Choroid plexus epithelial cell (primary cell): Measurements from ENCODE around the gene CAPZA1.
A peak's percentile ranks its signal among the peaks of the same experiment; 100 is the strongest.

Experiments
- DNase-seq: peaks from one replicate; pipeline ENCODE4 v3.0.0-alpha.2; 2010; ENCODE audit warnings: low read depth
- H3K4me3 ChIP-seq: 2 replicates; pipeline ENCODE4 v1.5.1; 2011; ENCODE audit warnings: low read depth, mild to moderate bottlenecking, control low read depth, low read length, moderate library complexity
- TF ChIP-seq, protein P1 (sequence below): conservative IDR thresholded peaks from 2 replicates; pipeline ENCODE4 v1.5.1; 2011; ENCODE audit warnings: low read depth, mild to moderate bottlenecking, control low read depth, inconsistent platforms, low read length, moderate library complexity

The CAPZA1 gene

DNA sequence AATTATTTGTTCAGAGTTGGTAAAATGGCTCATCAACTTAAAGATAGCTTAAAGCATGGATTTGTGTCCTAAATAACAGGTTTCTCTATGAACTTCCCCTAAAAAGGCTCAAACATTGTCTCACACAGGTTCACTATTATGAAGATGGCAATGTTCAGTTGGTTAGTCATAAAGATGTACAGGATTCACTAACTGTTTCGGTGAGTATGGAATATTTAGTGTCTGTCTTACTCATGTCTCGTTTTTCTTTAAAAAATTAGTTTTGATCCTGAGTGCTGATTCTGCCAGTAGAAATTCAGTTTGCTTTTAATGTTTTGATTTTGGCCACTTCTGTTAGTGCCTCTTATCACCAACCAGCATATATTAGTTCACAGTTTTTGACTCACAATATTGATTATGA is 47.3 kb downstream of the CAPZA1 start:
- TF ChIP-seq, protein P1, sequence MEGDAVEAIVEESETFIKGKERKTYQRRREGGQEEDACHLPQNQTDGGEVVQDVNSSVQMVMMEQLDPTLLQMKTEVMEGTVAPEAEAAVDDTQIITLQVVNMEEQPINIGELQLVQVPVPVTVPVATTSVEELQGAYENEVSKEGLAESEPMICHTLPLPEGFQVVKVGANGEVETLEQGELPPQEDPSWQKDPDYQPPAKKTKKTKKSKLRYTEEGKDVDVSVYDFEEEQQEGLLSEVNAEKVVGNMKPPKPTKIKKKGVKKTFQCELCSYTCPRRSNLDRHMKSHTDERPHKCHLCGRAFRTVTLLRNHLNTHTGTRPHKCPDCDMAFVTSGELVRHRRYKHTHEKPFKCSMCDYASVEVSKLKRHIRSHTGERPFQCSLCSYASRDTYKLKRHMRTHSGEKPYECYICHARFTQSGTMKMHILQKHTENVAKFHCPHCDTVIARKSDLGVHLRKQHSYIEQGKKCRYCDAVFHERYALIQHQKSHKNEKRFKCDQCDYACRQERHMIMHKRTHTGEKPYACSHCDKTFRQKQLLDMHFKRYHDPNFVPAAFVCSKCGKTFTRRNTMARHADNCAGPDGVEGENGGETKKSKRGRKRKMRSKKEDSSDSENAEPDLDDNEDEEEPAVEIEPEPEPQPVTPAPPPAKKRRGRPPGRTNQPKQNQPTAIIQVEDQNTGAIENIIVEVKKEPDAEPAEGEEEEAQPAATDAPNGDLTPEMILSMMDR = no peak
- no peak for DNase-seq
- H3K4me3 ChIP-seq = no peak overlapping the region

DNA sequence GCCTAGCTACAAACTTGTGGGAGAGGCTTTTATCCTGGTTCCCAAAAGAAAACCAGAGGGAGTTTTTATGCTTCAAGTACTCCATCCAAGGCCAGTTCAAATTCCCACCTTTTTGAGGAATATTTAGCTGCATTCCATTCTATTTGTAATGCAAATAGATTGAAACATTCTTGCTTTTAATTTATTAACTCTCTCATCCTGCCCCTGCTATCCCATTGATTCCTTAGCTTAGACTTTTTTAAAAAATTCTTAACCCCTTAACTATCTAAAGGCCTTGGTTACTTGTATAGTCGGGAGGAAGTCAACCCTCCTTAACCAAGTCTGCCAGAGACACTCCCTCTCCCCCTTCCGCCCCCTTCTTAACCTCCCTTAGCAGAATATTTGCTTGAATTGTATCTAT is 52.4 kb downstream of the CAPZA1 start:
- TF ChIP-seq, protein P1 = no peak
- H3K4me3 ChIP-seq = no peak overlapping the region
- DNase-seq = no peak

DNA sequence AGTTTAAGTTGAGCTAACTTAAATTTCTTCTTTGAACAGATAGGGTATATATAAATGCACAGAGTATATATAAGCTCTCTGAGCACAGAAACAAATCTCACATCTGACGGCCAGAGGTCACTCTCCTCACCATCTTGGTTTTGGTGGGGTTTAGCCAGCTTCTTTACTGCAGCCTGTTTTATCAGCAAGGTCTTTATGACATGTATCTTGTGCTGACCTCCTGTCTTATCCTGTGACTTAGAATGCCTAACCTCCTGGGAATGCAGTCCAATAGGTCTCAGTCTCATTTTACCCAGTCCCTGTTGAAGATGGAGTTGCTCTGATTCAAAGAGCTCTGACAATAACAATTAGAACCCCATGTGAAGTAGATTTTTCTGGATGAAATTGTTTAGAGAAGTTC is 53.2 kb downstream of the CAPZA1 start:
- no peak overlapping the region for H3K4me3 ChIP-seq
- no peak for DNase-seq
- TF ChIP-seq, protein P1 = no peak

DNA sequence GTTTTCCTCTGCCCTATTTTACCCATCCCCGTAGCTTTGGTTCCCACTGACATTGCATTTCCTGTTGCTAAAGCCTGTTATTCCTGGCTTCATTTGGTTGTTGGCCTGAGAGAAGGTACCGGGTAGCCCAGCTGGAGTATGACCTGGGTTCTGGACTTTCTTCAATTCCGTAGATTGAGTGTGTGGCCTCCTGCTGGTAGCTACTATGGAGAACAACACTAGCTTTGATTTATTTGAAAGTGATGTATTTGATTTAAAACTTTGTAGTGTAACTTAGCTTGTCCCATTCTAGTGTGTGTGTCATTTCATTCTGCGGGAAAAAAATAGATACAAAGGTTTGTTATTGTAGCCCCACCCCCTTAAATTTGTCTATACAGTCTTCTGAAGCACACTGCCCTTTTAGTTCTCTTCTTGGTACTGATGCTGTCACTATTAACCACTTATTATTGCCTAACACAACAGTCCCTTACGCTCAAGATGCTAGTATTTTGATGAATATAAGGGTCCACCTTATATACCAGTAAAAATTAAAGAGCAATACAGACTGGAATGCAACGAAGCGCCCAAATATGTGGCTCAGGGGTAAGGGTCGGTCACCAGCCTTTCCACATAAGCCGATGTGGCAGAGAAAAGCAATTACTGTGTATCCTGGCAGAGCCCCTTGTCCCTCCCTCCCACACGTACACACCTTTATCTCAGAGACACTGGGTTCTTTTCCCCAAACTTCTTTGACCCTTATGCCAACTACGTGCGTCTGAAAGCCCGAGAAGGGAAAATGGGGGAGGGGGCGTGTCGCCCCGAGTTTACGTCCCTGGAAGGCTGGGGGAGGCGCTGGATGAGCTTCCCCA is 54.2 kb downstream of the CAPZA1 start:
- TF ChIP-seq, protein P1 = peak; percentile 70
- H3K4me3 ChIP-seq = peak overlapping the region; percentile 81
- peak; percentile 89 for DNase-seq

DNA sequence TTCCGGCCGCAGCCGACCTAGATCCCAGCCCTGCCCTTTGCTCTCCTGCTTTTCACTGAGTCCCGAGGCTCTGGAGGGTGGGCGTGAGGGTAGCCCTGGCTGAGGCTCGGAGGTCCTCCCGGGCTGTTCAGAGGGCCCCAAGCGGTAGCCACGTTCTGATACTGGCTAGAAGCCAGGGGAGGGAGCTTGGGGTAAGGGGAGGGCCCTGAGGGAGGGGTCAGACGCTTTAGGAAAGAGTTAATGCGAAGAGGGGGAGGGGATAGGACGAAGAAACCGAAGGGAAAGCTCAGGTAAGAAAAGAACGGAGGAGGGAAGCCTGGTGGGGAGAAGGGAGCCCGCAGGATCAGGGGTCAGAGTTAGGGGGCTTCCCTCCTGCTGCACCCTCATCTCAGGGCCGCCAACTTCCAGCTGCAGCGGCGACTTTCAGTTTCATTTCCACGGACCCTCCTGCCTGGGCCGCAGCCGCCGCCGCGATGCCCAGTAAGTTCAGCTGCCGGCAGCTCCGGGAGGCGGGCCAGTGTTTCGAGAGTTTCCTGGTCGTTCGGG is 54.9 kb downstream of the CAPZA1 start, which contains the start of gene MOV10:
Gene MOV10, plus strand, starts transcription at position 220 of the 546 bp plus-strand sequence. Its CDS starts 254 bp downstream, at position 474.
- peak; percentile 79 for DNase-seq
- H3K4me3 ChIP-seq = peak within 1 kb of the TSS; percentile 81
- TF ChIP-seq, protein P1 = peak; percentile 10

DNA sequence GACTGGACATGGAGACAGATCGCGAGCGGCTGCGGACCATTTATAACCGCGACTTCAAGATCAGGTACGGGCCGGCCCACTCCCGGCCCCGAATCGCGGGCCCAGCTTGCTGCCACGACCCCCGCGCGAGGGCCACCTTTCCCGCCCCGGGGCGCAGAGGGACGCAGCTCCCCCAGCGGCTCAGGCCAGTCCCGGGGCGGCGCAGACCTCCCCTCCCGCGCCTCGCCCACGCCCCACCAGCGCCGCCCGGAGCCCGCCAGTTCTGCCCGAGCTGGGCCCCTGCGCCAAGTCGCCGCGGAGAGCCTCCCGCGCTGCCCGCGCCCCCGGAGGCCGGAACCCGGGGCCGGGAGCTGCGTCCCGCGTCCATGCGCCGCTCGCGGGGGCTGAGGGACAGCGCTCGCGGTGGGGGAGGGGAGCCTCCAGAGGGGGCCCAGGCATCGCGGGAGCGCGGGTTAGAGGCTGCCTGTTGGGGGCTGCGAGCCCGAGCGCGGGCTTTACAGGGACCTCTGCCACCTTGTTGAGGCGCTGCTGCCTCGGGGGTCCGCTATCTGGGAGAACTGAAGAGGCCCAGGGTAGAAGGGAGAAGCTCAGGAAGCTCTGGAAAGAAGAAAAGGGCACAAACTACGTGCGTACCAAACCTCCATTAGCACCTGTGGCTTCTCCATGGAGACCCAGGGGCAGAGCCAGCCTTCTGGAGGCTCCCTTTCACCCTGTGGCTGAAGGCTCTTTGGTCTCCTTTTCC is 55.5 kb downstream of the CAPZA1 start:
- TF ChIP-seq, protein P1 = no peak
- no peak for DNase-seq
- H3K4me3 ChIP-seq = peak overlapping the region; percentile 81
